ENCODE measurements around the gene FCAMR. TPM values are rescaled to one million over a fixed set of nuclear protein-coding genes. Genes with fewer than 3 reads are reported as not detected.

FCAMR gene
- total and polyA plus RNA-seq, 2 donors (not counting 3 experiments of a cell fraction or from before 2014, with no cell fraction given), result not detected

- H3K9ac ChIP-seq (replicated peaks; ENCODE audit: extremely low read depth, insufficient read depth, low read length), result no peak overlapping the region
- BruUV-seq (replicated peaks), result no TSS peak
- no peaks in the 10 kb centered on the region for H3K27me3 ChIP-seq (ENCODE audit: control insufficient read depth in 2 of 2, insufficient read depth in 2 of 2, low read length in 2 of 2)
- ChIA-PET CTCF (interaction anchor here (2.8 kb wide), 1 partner anchor 44 kb away, joined by 34 read pairs; no protein-coding TSS in a partner anchor), POLR2A (no interaction called here)
- no peak overlapping the region for H3K4me3 ChIP-seq (replicated peaks in 1 of 3; ENCODE audit: insufficient read depth in 1 of 3, low read depth in 1 of 3, low read length in 3 of 3)
- TF ChIP-seq MAX (IDR thresholded peaks at IDR 0.05; ENCODE audit: insufficient read depth, insufficient read length) (no peak), MYC (IDR thresholded peaks at IDR 0.05; ENCODE audit: low read depth, low read length) (no peak)
- TF ChIP-seq, protein P1, sequence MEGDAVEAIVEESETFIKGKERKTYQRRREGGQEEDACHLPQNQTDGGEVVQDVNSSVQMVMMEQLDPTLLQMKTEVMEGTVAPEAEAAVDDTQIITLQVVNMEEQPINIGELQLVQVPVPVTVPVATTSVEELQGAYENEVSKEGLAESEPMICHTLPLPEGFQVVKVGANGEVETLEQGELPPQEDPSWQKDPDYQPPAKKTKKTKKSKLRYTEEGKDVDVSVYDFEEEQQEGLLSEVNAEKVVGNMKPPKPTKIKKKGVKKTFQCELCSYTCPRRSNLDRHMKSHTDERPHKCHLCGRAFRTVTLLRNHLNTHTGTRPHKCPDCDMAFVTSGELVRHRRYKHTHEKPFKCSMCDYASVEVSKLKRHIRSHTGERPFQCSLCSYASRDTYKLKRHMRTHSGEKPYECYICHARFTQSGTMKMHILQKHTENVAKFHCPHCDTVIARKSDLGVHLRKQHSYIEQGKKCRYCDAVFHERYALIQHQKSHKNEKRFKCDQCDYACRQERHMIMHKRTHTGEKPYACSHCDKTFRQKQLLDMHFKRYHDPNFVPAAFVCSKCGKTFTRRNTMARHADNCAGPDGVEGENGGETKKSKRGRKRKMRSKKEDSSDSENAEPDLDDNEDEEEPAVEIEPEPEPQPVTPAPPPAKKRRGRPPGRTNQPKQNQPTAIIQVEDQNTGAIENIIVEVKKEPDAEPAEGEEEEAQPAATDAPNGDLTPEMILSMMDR (IDR thresholded peaks at IDR 0.05; ENCODE audit: extremely low read depth in 1 of 2, insufficient read depth in 1 of 2, low read depth in 1 of 2, low read length in 2 of 2), result no peak
- no peak overlapping the region for H3K4me2 ChIP-seq (ENCODE audit: insufficient read depth, low read length)
- FAIRE-seq (no peak), DNase-seq (ENCODE audit: low read depth, low spot score) (no peak)
- no peak overlapping the region for H3K27ac ChIP-seq (ENCODE audit: insufficient read depth, low read depth, low read length)
- no peaks in the 10 kb centered on the region for H3K9me1 ChIP-seq (replicated peaks; ENCODE audit: control insufficient read depth, extremely low read depth, insufficient read depth, low read length)
- no peaks in the 10 kb centered on the region for H4K20me1 ChIP-seq (replicated peaks; ENCODE audit: control insufficient read depth, extremely low read depth, insufficient read depth, low read length)
- dilution Hi-C loops (cut with MboI; ENCODE audit: extremely low pct_ligation_motif_present, low sequenced_read_pairs) (no loop called here), intact Hi-C loops (cut with micrococcal nuclease) (no loop called here)
- no peaks in the 10 kb centered on the region for H3K79me2 ChIP-seq (ENCODE audit: control insufficient read depth, insufficient read depth, low read length)
- H3K4me1 ChIP-seq (ENCODE audit: control insufficient read depth, extremely low read depth, insufficient read depth, low read length), result no peaks in the 10 kb centered on the region
- no peaks in the 10 kb centered on the region for H3K9me3 ChIP-seq (replicated peaks; ENCODE audit: control insufficient read depth, insufficient read depth, low read length)
- no peaks in the 10 kb centered on the region for H3K36me3 ChIP-seq (ENCODE audit: control insufficient read depth in 2 of 2, extremely low read depth in 1 of 2, insufficient read depth in 2 of 2, low read length in 2 of 2)
- no peak overlapping the region for H2AFZ ChIP-seq (ENCODE audit: low read depth, low read length)
Observed at GRCh38 chr1:206937425-206937824, 32.8 kb downstream of the FCAMR start.

DNA sequence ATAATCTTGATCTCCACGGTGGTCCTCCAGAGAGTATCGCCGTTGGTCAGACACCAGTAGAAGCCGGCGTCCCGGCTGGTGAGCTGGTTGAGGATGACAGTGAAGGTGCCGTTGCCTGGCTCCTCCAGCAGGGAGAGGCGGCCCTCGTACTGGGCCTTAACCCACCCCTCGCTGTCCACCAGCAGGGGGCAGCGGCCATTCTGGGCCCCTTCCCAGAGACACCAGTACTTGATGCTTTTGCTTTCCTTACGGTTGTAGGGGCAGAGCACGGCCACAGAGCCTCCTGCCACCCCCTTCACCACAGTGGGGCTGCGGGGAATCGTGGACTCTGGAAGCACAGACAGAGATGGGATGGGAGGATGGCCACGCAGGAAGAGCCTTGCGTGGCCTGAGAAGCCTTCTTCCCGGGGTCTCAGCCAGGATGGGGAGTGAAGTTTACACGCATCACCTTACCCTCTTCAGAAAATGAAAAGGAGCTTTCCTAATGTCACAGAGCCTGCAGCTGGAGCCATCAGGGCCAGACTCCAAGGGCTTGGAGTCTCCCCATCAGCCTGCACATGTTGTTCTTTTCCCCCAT lies 34.7 kb downstream of the FCAMR start:
- Histone ChIP-seq H3K4me3 (replicated peaks in 1 of 3; ENCODE audit: insufficient read depth in 1 of 3, low read depth in 1 of 3, low read length in 3 of 3) (no peak overlapping the region), H3K4me1 (ENCODE audit: control insufficient read depth, extremely low read depth, insufficient read depth, low read length) (no peaks in the 10 kb centered on the region), H4K20me1 (replicated peaks; ENCODE audit: control insufficient read depth, extremely low read depth, insufficient read depth, low read length) (no peaks in the 10 kb centered on the region), H3K79me2 (ENCODE audit: control insufficient read depth, insufficient read depth, low read length) (no peaks in the 10 kb centered on the region), H3K36me3 (ENCODE audit: control insufficient read depth in 2 of 2, extremely low read depth in 1 of 2, insufficient read depth in 2 of 2, low read length in 2 of 2) (no peaks in the 10 kb centered on the region), H3K9me3 (replicated peaks; ENCODE audit: control insufficient read depth, insufficient read depth, low read length) (no peaks in the 10 kb centered on the region), H3K4me2 (ENCODE audit: insufficient read depth, low read length) (no peak overlapping the region), H3K9me1 (replicated peaks; ENCODE audit: control insufficient read depth, extremely low read depth, insufficient read depth, low read length) (no peaks in the 10 kb centered on the region), H3K27me3 (ENCODE audit: control insufficient read depth in 2 of 2, insufficient read depth in 2 of 2, low read length in 2 of 2) (no peaks in the 10 kb centered on the region), H3K27ac (ENCODE audit: insufficient read depth, low read depth, low read length) (no peak overlapping the region), H2AFZ (ENCODE audit: low read depth, low read length) (no peak overlapping the region), H3K9ac (replicated peaks; ENCODE audit: extremely low read depth, insufficient read depth, low read length) (no peak overlapping the region)
- no peak for TF ChIP-seq JUN (IDR thresholded peaks at IDR 0.05; ENCODE audit: borderline replicate concordance, insufficient read depth, insufficient read length, low read depth)
- TF ChIP-seq, protein P1 (IDR thresholded peaks at IDR 0.05; ENCODE audit: extremely low read depth in 1 of 2, insufficient read depth in 1 of 2, low read depth in 1 of 2, low read length in 2 of 2), result peak; percentile 68 to 89
- no TSS peak for BruUV-seq (replicated peaks)
- intact Hi-C loops (cut with micrococcal nuclease), result loop anchor here (1.0 to 2.0 kb wide), 5 partner anchors 47 to 564 kb away; no protein-coding TSS in a partner anchor
- CTCF ChIA-PET, result interaction anchor here (0.6 to 2.8 kb wide), 14 partner anchors 9 to 566 kb away, joined by 3 to 34 read pairs (median 5); partner anchors contain the start of gene FCMR
- DNase-seq (ENCODE audit: low read depth, low spot score) (peak; percentile 25), FAIRE-seq (no peak)
- POLR2A ChIA-PET, result interaction anchor here (0.6 kb wide), 1 partner anchor 74 kb away, joined by 6 read pairs; no protein-coding TSS in a partner anchor
- dilution Hi-C loops (cut with MboI; ENCODE audit: extremely low pct_ligation_motif_present, low sequenced_read_pairs), result no loop called here

Measured in endothelial cell of umbilical vein (primary cell).